Right ventricle myocardium superior (tissue), 1 donor: ENCODE measurements around the gene OR52M1. TPM values are rescaled to one million over a fixed set of nuclear protein-coding genes. Genes with fewer than 3 reads are reported as not detected.

Experiments used
- ATAC-seq: fragments of 200-7000 bp; cut with Tn5 transposase; one replicate; pipeline ENCODE4 v1.9.1; 2020; ENCODE audit warnings: mild to moderate bottlenecking; ENCODE audit not compliant: poor library complexity
- DNase-seq: peaks from one replicate; pipeline ENCODE4 v3.0.0-alpha.2; 2020
- intact Hi-C: fragments of 100-400 bp; cut with DNase I; formaldehyde crosslinking; loops from one replicate; pipeline ENCODE4 v1.11.2; 2022
- total RNA-seq: library from RNA; stranded (reverse); fragmentation: NEBNext Ultra II Directional; extraction: Animal tissue kit (Norgen Biotek cat#: 25700); gene quantifications from one replicate; pipeline ENCODE4 v1.2.1, GENCODE V29; 2021
- donor health status: DM: no; HTN: yes; CAD: no; lungs with severe emphysema.

Gene OR52M1
- total RNA-seq, 1 donor from 2014 or later = not detected

GRCh38 chr11:4559527-4560440 is 14.8 kb downstream of the OR52M1 start:
- no peak for ATAC-seq
- intact Hi-C loops = no loop called here
- no peak for DNase-seq

- ATAC-seq (no peak), DNase-seq (no peak)
- intact Hi-C loops = no loop called here
These were observed 15.5 kb downstream of the OR52M1 start for GRCh38 chr11:4560467-4560866.

DNA sequence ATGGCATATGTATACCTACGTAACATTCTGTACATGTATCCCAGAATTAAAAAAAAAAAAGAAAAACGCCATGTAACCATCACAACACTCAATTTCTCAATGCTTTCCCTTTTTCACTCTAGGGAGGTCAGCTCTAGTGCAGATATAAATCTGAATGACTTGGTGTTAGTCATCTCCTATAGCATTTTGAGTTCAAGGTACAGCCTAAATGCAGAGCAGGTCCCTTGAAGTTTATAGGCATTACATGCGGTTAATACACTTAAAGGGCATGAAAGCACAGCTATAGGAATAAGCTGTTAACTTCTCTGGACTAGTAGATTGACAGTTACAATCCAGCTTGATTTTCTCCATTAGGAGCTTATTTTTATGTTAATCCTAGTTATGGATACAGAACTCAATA is 20.4 kb downstream of the OR52M1 start:
- intact Hi-C loops = no loop called here
- no peak for DNase-seq
- ATAC-seq = no peak

DNA sequence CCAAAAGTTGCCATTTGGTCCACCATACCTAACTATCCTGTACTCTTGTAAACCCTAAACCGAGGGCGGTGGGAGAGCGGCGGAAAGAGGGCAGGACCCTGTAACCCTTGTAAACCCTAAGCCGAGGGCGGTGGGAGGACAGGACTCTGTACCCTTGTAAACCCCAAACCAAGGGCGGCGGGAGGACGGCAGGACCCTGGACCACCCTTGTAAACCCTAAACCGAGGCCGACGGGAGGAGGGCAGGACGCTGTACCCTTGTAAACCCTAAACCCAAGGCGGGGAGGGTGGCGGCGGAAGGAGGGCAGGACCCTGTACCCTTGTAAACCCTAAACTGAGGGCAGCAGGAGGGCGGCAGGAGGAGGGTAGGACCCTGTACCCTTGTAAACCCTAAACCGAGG is 24.1 kb downstream of the OR52M1 start:
- intact Hi-C loops = no loop called here
- DNase-seq (no peak), ATAC-seq (no peak)

GRCh38 chr11:4576880-4577279 is 31.9 kb downstream of the OR52M1 start:
- ATAC-seq = no peak
- intact Hi-C loops = no loop called here
- no peak for DNase-seq

DNA sequence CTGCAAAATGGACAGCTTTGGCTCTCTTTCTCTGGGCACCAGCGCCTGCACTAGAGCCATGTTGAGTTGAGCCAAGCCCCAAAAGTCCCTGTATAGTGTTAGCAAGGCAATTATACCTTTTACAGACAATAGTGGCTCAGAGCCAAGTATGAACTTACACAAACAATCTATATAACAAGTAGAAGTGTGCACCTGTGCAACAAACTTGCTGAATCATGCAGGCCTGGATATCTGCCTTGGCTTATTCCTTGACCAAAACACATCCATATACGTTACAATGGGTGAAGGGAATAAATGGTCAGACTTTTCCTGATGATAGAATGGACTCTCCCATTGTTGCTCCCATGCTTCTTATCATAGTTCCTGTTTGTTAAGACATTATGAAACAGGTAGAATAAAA is 32.8 kb downstream of the OR52M1 start:
- DNase-seq = no peak
- intact Hi-C loops = no loop called here
- no peak for ATAC-seq

GRCh38 chr11:4578624-4579023 is 33.6 kb downstream of the OR52M1 start:
- ATAC-seq (no peak), DNase-seq (no peak)
- intact Hi-C loops = no loop called here

DNA sequence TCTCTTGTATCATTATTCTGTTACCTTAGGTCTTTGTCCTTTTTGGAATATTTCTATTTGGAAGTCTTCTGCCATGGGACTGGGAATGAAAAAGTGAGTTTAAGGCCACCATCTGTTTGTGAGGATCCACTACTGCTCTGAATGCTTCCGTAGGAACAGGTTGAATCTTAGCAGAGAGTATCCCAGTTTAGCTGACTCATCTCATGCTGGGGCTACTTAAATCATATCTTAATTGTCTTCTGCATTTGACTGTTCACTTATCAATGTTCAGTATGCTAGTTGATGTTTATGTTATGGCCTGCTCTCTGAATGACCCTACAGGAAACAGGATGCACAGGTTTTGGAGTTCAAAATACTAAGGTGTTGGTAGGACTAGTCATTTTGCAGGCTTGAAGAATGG is 35.1 kb downstream of the OR52M1 start:
- no peak for DNase-seq
- intact Hi-C loops = no loop called here
- ATAC-seq = no peak

- intact Hi-C loops = no loop called here
- ATAC-seq = no peak
- DNase-seq = no peak
These were observed 36.5 kb downstream of the OR52M1 start, which contains the start of gene OR52I2 for GRCh38 chr11:4581443-4581842. TSS of gene OR52I2 (plus strand) at chr11:4581743.

DNA sequence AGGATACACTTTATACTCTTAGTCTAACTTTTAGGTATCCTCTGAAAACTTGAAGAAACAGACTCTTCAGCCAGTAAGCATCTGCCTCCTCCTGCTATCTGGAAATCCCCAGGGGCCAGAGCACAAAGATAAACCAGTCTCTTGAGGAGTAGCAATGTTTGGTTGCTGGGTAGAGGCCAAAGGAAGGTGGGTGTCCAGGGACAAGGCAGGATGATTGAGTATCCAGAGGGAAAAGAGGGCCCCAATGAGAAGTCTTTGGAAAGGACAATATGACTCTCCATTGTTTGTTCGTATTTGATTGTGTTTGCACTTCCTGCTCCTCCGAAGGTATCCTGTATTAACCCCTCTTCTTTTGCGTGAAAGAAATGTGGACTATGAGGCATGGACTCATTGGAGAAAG is 44.0 kb downstream of the OR52M1 start:
- ATAC-seq (no peak), DNase-seq (no peak)
- intact Hi-C loops = no loop called here

DNA sequence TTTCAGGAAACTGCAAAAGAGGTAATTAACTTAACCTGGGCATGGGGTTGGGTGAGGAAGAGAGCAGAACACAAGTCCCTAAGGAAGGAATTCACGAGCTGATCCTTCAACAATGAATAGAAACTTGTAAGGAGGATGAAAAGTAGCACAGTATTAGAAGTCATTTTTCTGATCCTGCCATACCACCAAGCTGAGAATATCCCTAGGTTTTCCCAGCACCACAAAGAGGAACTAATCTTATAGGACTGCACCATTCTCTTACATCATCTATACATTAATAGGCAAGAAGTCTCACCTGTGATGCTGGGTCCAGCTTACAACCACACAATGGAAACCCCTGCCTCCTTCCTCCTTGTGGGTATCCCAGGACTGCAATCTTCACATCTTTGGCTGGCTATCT is 48.7 kb downstream of the OR52M1 start, which contains the start of gene OR52I1:
TSS of gene OR52I1 (plus strand) at position 301 of the 400 bp plus-strand sequence. CDS start at position 301, 0 bp downstream.
- DNase-seq (no peak), ATAC-seq (no peak)
- intact Hi-C loops = no loop called here

Other genes with a start within 250 kb of the OR52M1 start
- not detected for gene OR52B4, start 176.8 kb upstream of the OR52M1 start, total RNA-seq
- gene TRIM21, start 151.5 kb upstream of the OR52M1 start, total RNA-seq = 7.6 TPM
- gene OR52K2, start 95.9 kb upstream of the OR52M1 start, total RNA-seq = not detected
- not detected for gene OR52K1, start 62.5 kb upstream of the OR52M1 start, total RNA-seq
- gene OR52I2, start 36.6 kb downstream of the OR52M1 start, total RNA-seq = not detected
- gene OR52I1, start 48.8 kb downstream of the OR52M1 start, total RNA-seq = not detected
- gene TRIM68, start 63.0 kb downstream of the OR52M1 start, total RNA-seq = 11.0 TPM
- gene OR51D1, start 92.3 kb downstream of the OR52M1 start, total RNA-seq = not detected
- gene OR51E1, start 98.8 kb downstream of the OR52M1 start, total RNA-seq = 1.4 TPM
- 0.13 TPM for gene OR51E2, start 152.7 kb downstream of the OR52M1 start, total RNA-seq
- not detected for gene MMP26, start 159.6 kb downstream of the OR52M1 start, total RNA-seq
- not detected for gene OR51F1, start 224.7 kb downstream of the OR52M1 start, total RNA-seq